ENCODE measurements around the gene AQP4. TPM values are rescaled to one million over a fixed set of nuclear protein-coding genes. Genes with fewer than 3 reads are reported as not detected.

AQP4 gene
- polyA plus RNA-seq, 1 experiment = not detected

- TF ChIP-seq, protein P1, sequence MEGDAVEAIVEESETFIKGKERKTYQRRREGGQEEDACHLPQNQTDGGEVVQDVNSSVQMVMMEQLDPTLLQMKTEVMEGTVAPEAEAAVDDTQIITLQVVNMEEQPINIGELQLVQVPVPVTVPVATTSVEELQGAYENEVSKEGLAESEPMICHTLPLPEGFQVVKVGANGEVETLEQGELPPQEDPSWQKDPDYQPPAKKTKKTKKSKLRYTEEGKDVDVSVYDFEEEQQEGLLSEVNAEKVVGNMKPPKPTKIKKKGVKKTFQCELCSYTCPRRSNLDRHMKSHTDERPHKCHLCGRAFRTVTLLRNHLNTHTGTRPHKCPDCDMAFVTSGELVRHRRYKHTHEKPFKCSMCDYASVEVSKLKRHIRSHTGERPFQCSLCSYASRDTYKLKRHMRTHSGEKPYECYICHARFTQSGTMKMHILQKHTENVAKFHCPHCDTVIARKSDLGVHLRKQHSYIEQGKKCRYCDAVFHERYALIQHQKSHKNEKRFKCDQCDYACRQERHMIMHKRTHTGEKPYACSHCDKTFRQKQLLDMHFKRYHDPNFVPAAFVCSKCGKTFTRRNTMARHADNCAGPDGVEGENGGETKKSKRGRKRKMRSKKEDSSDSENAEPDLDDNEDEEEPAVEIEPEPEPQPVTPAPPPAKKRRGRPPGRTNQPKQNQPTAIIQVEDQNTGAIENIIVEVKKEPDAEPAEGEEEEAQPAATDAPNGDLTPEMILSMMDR (IDR thresholded peaks at IDR 0.05; ENCODE audit: insufficient read depth, low read depth, low read length) = no peak
- no peak for DNase-seq (ENCODE audit: low read depth)
- Histone ChIP-seq H3K4me3 (ENCODE audit: low read depth, low read length) (no peak overlapping the region), H3K27me3 (ENCODE audit: control insufficient read depth, insufficient read depth, low read length) (no peaks in the 10 kb centered on the region), H3K36me3 (ENCODE audit: control insufficient read depth, insufficient read depth, low read length) (no peaks in the 10 kb centered on the region)
- POLR2A ChIA-PET = no interaction called here
- CTCF ChIA-PET = no interaction called here
These were observed 62.9 kb downstream of the AQP4 start for GRCh38 chr18:26802330-26803200.
